Brain pericyte (primary cell): ENCODE data around the gene EHBP1.
"Not testable (repeated sequence)": the region's sequence is repeated elsewhere in the genome, so short reads cannot be mapped to it uniquely, and the experiment has no call there.

Source experiments
- DNase-seq: peaks from one replicate; pipeline ENCODE4 v3.0.0-alpha.2; 2012; ENCODE audit warnings: low read depth, low spot score

Gene EHBP1

DNA sequence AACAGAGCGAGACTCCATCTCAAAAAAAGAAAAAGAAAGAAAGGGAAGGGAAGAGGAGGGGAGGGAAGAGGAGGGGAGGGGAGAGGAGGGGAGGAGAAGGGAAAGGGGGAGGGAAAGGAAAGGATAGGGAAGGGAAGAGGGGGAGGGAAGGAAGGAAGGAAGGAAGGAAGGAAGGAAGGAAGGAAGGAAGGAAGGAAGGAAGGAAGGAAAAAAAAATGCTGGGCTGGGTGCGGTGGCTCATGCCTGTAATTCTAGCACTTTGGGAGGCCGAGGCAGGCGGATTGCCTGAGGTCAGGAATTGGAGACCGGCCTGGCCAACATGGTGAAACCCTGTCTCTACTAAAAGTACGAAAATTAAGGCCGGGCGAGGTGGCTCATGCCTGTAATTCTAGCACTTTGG is 314.2 kb downstream of the EHBP1 start:
- DNase-seq = not testable (repeated sequence)

DNA sequence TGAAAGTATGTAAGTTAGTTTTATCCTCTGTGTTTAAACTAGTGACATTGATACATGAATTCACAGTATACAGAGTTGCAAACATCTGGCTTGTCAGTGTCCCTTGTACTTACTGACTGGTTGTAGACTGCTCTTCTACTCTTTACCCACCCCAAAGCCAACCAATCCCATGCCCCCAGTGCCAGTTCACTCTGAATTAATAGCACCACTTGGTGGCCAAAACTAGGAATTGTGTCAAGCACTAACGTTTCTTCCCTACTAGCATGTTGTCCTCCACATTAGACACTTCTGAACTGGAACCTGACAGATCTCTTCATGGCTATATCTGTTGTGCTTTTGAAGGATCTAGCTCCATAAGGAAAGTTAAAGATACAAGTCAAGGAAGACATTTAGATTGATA is 317.9 kb downstream of the EHBP1 start:
- DNase-seq = no peak

DNA sequence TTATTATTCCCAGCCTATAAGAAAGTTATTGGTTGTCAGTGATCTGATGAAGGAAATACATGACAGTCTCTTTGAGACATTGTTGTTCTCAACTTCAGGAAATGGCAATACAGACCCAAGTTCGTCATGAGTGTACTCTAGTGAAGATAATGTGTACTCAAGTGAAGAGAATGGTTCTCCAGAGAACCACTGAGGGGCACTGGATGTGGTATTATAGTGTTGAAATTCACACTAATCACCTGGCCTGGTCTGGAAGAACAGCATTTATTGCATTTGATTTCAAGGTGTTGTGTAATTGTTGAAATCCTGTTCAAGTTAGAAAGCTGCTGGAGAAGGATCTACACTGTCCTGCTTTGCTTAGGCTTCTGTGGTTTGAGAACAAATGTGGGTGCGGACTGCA is 321.7 kb downstream of the EHBP1 start:
- no peak for DNase-seq

DNA sequence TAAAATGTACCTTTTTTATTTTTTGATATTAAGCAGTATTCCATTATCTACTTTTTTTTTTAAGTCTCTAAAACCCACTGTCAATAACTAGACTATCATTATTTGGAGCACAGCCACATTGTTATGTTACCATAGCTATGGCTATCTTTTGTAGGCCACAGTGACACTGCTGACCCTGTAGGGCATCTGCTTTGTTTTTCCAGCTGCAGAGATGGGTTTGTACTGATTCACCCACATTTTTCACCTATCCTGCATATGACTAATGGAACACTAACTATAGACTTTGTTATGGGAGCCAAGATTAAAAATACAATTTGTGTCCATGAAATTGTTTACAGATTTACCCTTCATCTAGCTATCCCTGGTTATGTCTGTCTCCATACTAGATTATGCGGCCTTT is 323.5 kb downstream of the EHBP1 start:
- no peak for DNase-seq

DNA sequence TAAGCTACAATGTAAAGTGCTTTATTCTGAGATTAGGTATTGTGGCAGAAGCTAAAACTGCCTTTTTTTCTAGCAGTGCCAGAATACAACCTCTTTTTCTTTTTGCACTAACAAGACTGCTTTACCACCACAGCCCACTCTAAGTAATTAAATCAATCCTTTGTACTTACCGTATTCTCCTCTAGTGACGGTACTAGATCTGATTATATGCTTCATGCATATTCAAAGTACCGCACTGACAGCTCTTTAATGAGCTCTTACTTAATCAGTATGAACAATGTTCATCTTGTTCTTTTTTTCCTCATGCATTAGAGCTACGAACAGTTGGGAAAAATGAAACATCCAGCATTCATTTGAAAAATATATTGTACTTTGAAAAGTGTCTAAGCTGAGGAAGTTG is 329.0 kb downstream of the EHBP1 start:
- no peak for DNase-seq

DNA sequence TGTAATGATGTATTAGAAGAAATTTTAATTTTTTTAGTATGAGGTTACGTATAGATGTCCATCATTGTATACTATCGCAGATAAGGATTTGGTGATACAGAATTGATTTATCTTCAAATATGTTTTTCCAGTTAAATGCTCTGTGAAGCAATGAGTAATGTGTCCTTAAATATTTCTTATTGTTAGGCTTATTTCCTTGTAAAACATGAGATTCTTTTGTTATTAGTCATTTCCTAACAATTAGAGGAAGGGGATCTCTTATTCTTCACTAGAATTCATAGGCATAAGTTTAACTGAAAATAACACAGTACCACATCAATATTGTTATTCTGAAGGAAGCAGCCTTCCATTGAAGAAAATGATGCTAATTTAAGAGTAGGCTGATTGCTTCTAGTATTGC is 329.7 kb downstream of the EHBP1 start:
- DNase-seq = no peak

DNA sequence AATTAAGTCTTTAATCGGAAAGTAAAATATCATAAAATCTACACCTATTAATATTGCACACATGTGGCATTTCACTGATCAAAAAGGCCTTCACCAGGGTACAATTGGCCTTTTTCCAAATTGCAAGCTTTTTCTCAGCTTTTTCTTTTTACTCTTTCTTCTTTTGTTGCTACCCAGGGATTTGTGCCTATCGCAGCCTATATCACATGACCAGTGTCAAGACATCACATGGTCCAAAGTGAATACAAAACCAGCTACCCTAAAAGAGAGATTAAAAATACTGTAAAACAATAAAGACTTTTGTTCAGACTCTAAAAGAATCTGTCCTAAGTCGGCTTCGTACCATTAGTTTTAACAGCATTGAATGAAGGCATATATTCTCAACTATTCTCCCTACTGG is 330.1 kb downstream of the EHBP1 start:
- DNase-seq = no peak

DNA sequence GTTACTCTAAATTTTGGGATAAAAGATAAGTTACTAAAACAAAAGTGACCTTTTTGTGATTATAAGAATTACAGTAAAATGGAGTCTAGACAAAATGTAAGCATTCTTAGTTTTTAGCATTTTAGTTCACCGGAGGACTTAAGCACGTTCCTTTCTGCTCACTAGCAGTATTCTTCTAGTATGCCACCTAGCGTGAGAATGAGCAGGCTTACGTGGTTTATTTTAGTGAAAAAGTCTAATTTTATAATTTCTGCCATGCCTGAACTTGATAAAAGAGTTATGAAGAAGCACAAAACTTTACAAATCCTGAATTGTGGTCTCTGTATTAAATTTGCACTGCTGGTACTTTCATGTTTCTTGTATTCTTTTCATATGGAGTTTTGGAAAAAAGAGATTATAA is 332.5 kb downstream of the EHBP1 start:
- DNase-seq = no peak

DNA sequence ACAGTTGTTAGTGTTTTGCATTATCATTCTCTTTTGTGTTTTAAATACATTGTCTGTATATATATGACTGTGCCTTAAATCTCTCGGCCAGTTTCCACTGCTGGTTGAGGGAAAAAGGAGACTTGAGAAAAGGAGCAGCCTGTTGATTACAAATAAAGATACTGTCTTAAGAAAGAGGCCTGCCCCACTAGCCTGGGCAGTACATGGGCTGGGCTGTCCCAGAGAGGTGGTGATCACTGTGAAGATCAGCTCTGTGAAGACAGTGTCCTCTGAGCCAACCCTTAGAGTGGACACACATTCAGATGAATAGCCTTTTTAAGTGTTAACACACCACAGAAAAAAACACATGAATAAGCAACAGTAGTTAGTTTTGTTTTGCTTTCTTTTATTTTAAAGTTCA is 335.1 kb downstream of the EHBP1 start:
- no peak for DNase-seq

DNA sequence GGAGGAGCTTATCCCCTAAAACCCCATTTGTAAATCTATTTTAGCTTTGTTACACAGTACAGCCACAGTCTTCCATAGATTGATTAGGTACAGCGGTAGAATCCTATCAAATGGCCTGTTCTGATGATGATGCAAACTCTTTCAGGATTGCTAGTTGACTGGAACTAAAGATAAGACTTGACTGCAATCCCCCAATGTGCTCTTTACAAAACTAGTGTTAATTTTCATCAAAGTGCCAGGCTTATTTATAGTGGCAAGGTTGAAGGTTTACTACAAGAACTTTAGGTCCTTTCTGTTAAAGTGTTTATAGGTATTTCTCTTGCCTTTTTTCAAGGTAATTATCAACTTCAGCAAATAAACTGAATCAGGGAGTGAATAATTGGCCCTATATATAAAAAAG is 336.1 kb downstream of the EHBP1 start:
- no peak for DNase-seq

DNA sequence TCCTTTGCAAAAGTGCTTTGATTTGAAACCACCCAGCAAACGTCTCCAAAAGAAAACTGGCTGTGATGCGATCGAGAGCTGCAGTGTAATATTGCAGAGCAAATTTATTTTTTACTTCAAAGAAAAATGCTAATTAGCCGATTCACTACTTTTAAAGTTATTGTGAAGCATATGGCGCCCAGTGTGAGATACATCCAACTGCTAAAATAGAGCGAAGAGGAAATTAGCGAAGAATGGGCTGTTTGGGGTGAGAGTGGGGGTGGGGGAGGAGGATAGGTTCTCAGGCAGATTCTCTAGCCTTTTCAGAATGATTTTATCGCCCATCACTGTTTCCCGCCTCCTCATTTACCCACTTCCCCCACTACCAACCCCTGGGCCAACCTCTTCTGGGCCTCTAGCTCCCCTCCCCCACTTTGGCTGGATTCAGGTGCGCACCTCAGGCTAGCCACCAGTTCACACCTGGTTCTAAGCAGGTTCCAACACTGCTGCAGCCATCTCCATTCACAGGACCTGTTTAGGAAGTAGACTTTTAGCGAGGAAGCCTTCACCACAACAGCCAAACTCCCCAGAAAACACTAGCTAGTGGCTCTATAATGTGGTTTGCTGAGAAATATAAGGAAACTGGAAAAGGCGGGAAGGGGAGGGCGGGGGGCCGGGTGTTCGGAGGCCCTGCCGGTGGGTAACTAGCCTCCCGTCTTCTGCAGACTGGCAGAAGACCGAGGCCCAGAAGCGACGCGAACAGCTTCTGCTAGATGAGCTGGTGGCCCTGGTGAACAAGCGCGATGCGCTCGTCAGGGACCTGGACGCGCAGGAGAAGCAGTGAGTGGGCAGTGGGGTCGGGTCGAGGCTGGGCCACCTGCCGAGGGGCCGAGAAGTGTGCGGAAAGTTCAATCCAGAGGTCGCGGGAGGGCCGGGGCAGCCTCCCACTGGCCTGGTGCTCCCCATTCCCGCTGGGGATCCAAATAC is 339.1 kb downstream of the EHBP1 start:
- DNase-seq = no peak

DNA sequence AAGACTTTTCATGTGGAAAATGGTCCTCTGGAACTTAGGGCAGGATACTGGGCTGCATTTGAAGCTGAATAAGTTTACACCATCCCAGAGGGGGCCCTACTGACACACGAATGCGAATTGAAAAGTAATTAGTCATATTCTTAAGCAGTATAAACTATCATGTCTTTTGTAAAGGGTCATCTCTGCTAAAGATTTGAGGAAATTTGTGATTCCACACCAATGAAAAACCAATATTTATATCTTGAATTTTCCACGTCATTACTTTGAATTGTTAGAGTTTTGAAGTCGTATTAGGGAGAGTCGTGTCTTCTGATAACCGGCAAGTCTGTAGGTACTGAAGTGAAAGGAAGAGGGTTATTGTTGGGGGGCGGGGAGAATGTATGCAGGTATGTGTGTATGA is 341.0 kb downstream of the EHBP1 start:
- DNase-seq = no peak

DNA sequence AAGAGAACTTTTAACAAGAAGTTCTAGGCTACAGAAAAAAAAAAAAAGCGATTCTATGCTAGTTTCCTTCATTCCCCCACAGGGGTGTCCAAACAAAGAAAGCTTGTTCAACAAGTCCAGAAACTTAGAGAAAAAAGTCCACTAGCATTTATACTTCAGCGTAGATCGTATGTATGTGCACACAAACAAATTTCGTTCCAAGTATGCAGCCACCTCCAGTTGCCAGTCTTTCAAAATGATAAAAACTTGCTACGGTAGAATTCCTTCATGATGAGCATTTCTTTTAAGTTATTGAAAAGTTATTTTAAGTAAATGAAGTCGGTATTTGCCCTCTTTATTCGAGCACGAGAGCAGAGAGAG is 341.4 kb downstream of the EHBP1 start:
- DNase-seq = no peak

DNA sequence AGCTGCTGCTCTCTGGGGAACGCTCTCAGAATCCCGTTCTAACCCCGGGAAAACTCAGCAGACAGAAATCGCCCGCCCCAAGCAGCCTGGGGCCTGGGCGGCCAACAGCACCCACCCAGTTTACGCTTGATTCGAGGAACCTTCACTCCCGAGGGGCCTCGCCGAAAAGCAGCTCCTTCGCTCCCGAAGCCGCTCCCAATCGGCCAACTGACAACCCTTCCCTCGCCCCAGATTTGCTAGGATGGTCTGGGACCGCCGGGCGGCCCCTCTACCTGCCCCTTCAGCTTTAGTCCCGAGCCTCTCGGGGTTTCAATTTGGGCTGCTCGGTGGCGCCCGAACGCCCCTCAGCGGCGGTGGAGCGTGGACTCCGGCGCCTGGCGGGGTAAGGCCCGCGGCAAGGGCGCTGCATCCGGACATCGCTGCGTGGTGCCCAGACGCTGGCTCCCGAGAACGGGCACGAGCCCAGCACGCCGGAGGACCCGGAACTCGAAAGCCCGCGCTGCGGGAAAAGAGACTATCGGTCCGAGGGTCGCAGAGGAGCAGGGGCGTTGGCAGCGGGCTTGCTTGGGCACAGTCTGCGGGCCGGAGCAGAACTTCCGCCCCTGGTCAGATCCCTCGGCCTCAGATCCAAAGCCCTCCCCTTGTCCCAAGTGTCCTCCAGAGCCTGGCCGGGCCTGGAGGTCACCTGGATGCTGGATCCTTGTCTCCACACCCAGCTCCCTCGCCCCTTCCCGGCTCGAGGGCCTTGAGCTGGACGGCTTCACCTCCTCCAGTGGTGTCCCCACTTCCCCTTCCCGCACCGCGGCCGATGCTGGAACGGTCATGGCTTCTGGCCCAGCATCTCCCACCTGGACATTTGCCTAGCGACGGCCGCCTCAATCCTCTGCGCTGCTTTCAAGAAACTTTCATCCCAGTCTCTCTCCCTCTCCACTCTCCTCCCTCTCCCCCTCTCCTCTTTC is 342.1 kb downstream of the EHBP1 start:
- no peak for DNase-seq

DNA sequence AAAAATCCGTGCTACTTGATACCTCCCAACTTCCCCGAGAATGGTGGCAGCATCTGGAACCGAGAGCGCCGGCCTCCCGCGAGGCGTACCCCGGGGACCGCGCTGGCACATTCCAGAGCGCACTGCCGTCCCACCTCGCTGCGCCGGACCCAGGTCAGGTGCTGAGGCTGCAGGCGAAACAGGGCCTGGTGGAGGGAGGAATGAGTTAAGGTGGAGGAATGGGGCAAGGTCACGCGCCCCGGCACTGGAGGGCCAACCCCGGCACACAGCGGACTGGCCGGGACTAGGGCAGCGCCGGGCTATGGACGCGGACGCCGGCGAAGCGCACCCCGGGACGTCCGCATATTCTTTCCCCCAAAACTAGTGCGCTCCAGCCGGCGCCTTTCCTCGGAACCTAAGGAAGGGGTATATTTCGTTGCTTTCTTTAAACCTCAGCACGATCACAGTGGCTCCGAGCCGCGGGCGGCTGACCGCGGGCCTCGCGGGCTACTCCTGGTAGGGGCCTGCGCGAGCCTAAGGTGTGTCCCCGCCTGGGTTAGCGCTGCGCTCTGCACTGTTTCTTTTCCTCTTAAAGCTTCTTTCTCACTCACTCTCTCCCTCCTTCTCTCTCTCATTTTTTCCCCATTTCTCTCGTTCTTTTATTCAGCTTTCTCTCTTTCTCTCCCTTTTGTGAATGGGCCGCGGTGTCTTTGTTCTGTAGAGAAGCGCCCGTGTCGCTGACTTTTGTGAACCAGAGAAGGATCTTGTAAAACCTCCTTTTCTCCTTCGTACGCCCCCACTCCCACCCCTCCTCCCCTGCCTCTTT is 343.1 kb downstream of the EHBP1 start:
- DNase-seq = no peak

DNA sequence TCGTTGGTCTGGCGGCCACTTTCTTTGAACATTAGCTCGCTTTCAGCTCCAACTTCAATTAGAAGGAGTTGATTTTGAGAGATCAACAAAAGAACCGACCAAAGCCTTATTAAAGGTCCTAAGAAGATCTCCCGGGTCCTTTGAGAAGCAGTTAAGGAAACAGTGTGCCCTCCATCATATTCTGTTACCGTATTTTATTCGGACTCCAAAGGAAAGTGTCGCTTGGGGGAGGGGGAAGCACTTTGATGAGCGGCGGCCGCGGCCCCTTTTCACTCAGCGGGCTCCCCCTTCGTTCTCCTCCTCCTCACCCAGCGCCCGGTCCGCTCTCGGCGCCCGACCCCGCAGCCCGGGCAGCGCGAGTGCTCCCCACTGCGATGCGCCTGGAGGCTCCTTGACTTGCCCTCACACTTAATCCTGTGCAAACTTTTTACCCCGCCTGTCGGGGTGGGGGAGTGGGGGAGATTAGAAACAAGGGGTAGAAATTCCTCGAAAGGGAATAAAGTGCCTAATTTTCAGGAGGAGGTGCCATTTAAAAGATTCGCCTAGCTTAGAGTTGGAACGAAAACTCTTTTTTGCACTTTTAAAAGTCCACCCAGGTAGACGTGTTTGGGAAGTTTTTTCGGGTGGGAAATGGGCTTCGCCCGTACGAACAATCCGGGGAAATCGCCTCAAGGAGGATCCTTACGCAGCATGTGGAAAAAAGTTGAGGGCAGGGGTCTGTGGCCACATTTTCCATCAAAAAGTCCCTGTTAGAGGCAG is 343.9 kb downstream of the EHBP1 start:
- no peak for DNase-seq

DNA sequence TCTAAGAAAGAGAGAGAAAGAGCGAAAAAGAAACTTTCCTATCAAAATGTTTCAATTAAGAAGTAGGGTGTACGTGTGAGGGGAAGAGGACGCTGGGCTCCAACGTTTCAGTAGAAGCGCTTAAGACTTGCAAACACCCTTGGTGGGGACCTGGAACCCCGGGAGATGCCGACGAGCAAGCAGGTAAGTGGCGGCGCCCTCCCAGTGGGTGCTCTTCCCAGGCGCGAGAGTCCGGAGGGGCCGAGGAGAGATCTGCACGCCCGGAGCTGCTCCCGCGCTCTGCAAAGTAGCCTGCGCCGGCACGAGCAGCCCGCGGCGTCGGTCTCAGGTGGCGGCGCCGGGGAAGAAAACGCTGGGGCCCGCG is 344.4 kb downstream of the EHBP1 start:
- no peak for DNase-seq

DNA sequence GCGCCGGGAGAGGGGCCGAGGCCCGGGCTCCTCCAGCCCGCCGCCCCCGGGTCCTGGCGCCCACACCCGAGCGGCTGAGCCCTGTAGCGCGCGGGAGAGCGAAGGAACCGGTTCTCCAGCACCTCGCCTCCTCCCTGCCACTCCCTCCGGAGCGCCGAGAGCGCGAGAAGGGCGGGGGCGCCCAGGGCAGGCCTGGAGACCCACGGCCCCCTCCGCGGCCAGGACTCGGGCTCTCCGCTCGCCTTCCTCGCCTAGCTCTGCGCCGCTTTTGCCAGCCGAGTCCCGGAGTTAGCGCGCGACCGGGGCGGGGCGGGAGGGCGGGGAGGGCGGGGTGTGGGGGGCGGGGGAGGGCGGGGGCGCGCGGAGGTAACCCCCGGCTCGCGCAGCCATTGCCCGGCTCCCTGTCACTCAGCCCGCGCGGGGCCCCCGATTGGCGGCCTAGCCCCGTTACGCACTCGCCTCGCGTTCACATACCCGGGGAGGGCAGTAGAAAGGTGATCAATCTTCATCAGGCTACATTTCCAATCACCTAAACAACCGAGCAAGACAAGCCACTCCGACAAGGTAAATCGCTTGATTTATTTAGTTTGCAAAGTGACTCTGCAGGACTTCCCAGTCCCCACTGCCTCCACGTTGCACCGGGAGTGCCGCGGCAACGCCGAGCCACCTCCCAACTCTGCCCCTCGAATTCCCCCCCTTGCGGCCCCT is 345.0 kb downstream of the EHBP1 start, which contains the start of gene OTX1:
Gene OTX1, plus strand, starts transcription at position 497 of the 708 bp plus-strand sequence. CDS start 2,161 bp downstream, outside the sequence.
- DNase-seq = no peak

DNA sequence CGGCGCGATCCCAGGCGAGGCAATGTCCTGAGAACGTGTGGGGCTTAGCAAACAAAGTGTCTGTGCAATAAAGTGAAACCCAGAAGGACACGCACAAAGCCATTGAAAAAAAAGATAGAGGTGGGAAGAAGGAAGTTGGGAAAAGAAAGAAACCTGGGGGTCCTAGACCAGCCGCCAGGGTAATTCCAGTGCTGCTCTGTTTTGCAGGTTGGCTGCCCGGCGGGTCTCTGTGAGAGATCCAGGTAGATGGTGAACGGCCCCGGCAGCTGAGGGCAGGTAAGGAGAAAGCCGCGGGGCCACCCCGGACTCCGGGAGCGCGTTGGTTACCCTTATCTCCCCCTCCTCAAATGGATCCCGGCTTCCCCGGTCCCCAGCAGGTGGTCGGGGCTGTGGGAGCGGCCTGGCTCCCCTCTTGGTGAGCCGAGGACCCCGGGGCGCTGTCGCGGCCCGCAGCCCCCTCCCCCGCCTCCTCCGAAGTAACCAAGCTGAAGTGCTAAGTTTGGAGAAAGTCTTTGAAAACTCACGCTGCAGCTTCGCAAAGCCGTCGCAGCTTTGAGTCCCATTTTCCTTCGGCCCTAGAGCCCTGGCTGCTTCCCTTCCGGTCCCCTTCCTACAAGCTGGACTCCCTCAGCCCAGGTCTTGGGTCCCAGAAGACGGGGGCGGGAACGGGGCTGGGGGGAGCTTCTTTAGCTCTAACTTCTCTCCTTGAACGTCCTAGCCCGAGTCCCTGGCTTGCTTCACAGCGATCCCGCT is 345.7 kb downstream of the EHBP1 start:
- no peak for DNase-seq
